Transverse colon (tissue), 4 donors: ENCODE measurements around the gene SORL1. TPM values are rescaled to one million over a fixed set of nuclear protein-coding genes. Genes with fewer than 3 reads are reported as not detected.

Experiments used
- DNase-seq: peaks from one replicate; pipeline ENCODE4 v3.0.0-alpha.2; 2019
- H3K27ac ChIP-seq, 4 donors: fragments of 200-600 bp; sonication (generic); 2 replicates each; pipeline ENCODE4 v1.5.1; 2016 to 2018; ENCODE audit warnings: inconsistent platforms in 4 of 4
- H3K27me3 ChIP-seq: fragments of 200-600 bp; sonication (generic); 2 replicates; pipeline ENCODE4 v1.5.1; 2017; ENCODE audit warnings: inconsistent platforms
- H3K36me3 ChIP-seq, 4 donors: fragments of 200-600 bp; sonication (generic); 2 replicates each; pipeline ENCODE4 v1.5.1; 2017 to 2019; ENCODE audit warnings: inconsistent platforms in 4 of 4
- H3K4me1 ChIP-seq, 4 donors: fragments of 200-600 bp; sonication (generic); 2 replicates each; pipeline ENCODE4 v1.5.1; 2017 to 2020; ENCODE audit warnings: inconsistent platforms in 4 of 4
- H3K4me3 ChIP-seq, 4 donors: fragments of 200-600 bp; sonication (generic); 1 replicate in 1 of 4; 2 replicates in 3 of 4; pipeline versions ENCODE4 v1.5.1 to v1.6.1; 2017 to 2019; ENCODE audit warnings: inconsistent platforms in 4 of 4
- H3K9me3 ChIP-seq, 2 donors: fragments of 200-600 bp; sonication (generic); 2 replicates each; pipeline ENCODE4 v1.5.1; 2017 to 2019; ENCODE audit warnings: inconsistent platforms in 2 of 2
- CTCF ChIP-seq, 5 experiments: fragments of 200-600 bp in 3 of 5; fragments of 450-650 bp in 2 of 5; sonication (generic) in 3 of 5; IDR thresholded peaks; 1 replicate in 2 of 5; 2 replicates in 3 of 5; pipeline ENCODE4 v1.5.1; 2016 to 2017; ENCODE audit warnings: antibody characterized with exemption in 5 of 5, inconsistent platforms in 3 of 5, mild to moderate bottlenecking in 2 of 5, moderate library complexity in 1 of 5
- EP300 ChIP-seq: sonication (generic); formaldehyde crosslinking; IDR thresholded peaks from one replicate; pipeline ENCODE4 v1.6.1; 2017; ENCODE audit warnings: antibody characterized with exemption, low read depth
- POLR2A ChIP-seq: fragments of 450-650 bp; IDR thresholded peaks from one replicate; pipeline ENCODE4 v1.6.1; 2016; ENCODE audit warnings: antibody characterized with exemption, mild to moderate bottlenecking, moderate library complexity
- POLR2AphosphoS5 ChIP-seq, 3 donors: sonication (generic); formaldehyde crosslinking; IDR thresholded peaks; one replicate each; pipeline ENCODE4 v1.6.1; 2016; ENCODE audit warnings: antibody characterized with exemption in 3 of 3
- WGBS, 2 donors: methylation state at CpG; one replicate each; pipeline ENCODE4 v1.1.5; 2018; ENCODE audit warnings: low coverage in 1 of 2; 5-methylcytosine and 5-hydroxymethylcytosine counted together
- in situ Hi-C, 4 donors: fragments of 200-750 bp; cut with MboI; loops; one replicate each; pipeline versions ENCODE4 v1.15.0 to v1.15.1; 2017; ENCODE audit warnings: low sequenced_read_pairs in 3 of 4, low pct_ligation_motif_present in 1 of 4, low pct_unique_long_range_greater_than_20kb in 1 of 4
- intact Hi-C: fragments of 100-400 bp; cut with DNase I; formaldehyde crosslinking; loops from one replicate; pipeline ENCODE4 v1.15.1; 2023; ENCODE audit warnings: low total_unique reads
- total RNA-seq, 4 donors: library from RNA; depleted of rRNA; stranded (reverse); fragments of >200 nt; gene quantifications; one replicate each; pipeline ENCODE4 v1.1.0, GENCODE V29; 2016

Gene SORL1
- total RNA-seq, 4 donors from 2014 or later, result 81.6 to 338 (median 129) TPM

- Histone ChIP-seq H3K4me3 (no peak overlapping the region), H3K27me3 (no peaks in the 10 kb centered on the region), H3K9me3 (no peaks in the 10 kb centered on the region), H3K36me3 (no peaks in the 10 kb centered on the region), H3K27ac (no peak overlapping the region), H3K4me1 (peaks cover 0 to 18% (median 10%) of the 10 kb centered on the region in 4 donors)
- TF ChIP-seq EP300 (no peak), POLR2AphosphoS5 (IDR thresholded peaks at IDR 0.05) (no peak)
- in situ Hi-C loops, result loop anchor here (5.0 to 10.0 kb wide), 4 partner anchors 269 to 346 kb away; no protein-coding TSS in a partner anchor
- intact Hi-C loops, result loop anchor here (1.0 to 10.0 kb wide), 2 partner anchors 271 to 346 kb away; no protein-coding TSS in a partner anchor
- DNase-seq, result no peak
- WGBS, 2 donors, result 87 to 94% methylated on average over 4 to 12 of the region's 12 CpGs
Measured at GRCh38 chr11:121590772-121591404, 138.8 kb downstream of the SORL1 start.

- H3K27ac ChIP-seq, result no peak overlapping the region
- DNase-seq, result peak; percentile 73
- H3K27me3 ChIP-seq, result no peaks in the 10 kb centered on the region
- no peaks in the 10 kb centered on the region for H3K9me3 ChIP-seq
- H3K4me3 ChIP-seq, result no peak overlapping the region
- peaks cover 0 to 13% (median 10%) of the 10 kb centered on the region in 4 donors for H3K4me1 ChIP-seq
- in situ Hi-C loops, result loop anchor here (5.0 to 10.0 kb wide), 4 partner anchors 269 to 347 kb away; no protein-coding TSS in a partner anchor
- WGBS, 2 donors, result 10% methylated on average over 3 of the region's 3 CpGs; no CpG with 5 or more reads in 1 of the 2 donors
- H3K36me3 ChIP-seq, result no peaks in the 10 kb centered on the region
- TF ChIP-seq CTCF (IDR thresholded peaks at IDR 0.05), result peak; percentile 80 to 89 (median 85)
- TF ChIP-seq POLR2AphosphoS5 (IDR thresholded peaks at IDR 0.05), result no peak
- intact Hi-C loops, result loop anchor here (1.0 to 10.0 kb wide), 2 partner anchors 271 to 347 kb away; no protein-coding TSS in a partner anchor
Measured at GRCh38 chr11:121591405-121592033, 139.4 kb downstream of the SORL1 start.

GRCh38 chr11:121592708-121593107, 140.6 kb downstream of the SORL1 start:
- Histone ChIP-seq H3K27ac (peak overlapping the region in 3 of 4 donors; percentile 18 to 41 (median 19)), H3K36me3 (no peaks in the 10 kb centered on the region), H3K4me3 (no peak overlapping the region), H3K27me3 (no peaks in the 10 kb centered on the region), H3K4me1 (peaks cover 0 to 4% (median 3%) of the 10 kb centered on the region in 4 donors), H3K9me3 (no peaks in the 10 kb centered on the region)
- in situ Hi-C loops, result loop anchor here (5.0 to 10.0 kb wide), 4 partner anchors 270 to 348 kb away; no protein-coding TSS in a partner anchor
- 50 to 63% methylated on average over 1 to 2 of the region's 2 CpGs for WGBS, 2 donors
- TF ChIP-seq POLR2AphosphoS5 (IDR thresholded peaks at IDR 0.05) (no peak), CTCF (IDR thresholded peaks at IDR 0.05) (no peak), EP300 (no peak), POLR2A (no peak)
- no peak for DNase-seq
- intact Hi-C loops, result loop anchor here (10.0 kb wide), 1 partner anchor 348 kb away; no protein-coding TSS in a partner anchor

GRCh38 chr11:121595717-121596161, 143.6 kb downstream of the SORL1 start:
- H3K36me3 ChIP-seq, result no peaks in the 10 kb centered on the region
- no peak overlapping the region for H3K4me3 ChIP-seq
- in situ Hi-C loops (loop anchor here in 2 of 4 donors (10.0 kb wide), 2 partner anchors 281 to 351 kb away; no protein-coding TSS in a partner anchor), intact Hi-C loops (loop anchor here (10.0 kb wide), 1 partner anchor 351 kb away; no protein-coding TSS in a partner anchor)
- no peaks in the 10 kb centered on the region for H3K4me1 ChIP-seq
- 64 to 72% methylated on average over 13 to 15 of the region's 15 CpGs for WGBS, 2 donors
- TF ChIP-seq CTCF (IDR thresholded peaks at IDR 0.05), result no peak
- peak; percentile 74 for TF ChIP-seq EP300
- no peak for TF ChIP-seq POLR2A
- TF ChIP-seq POLR2AphosphoS5 (IDR thresholded peaks at IDR 0.05), result peak in 2 of 3 donors; percentile 58 to 74
- H3K27me3 ChIP-seq, result no peaks in the 10 kb centered on the region
- H3K27ac ChIP-seq, result peak overlapping the region in 2 of 4 donors; percentile 26 to 35
- no peaks in the 10 kb centered on the region for H3K9me3 ChIP-seq
- DNase-seq, result no peak
